Stimulated activated CD4-positive, alpha-beta T cell treated with anti-CD3 and anti-CD28 coated beads, Interleukin-2, amount 100 ng/mL, for 48 hours (primary cell): ENCODE data around the gene EGR4.

Source experiments
- DNase-seq, 2 donors: peaks; one replicate each; pipeline ENCODE4 v3.0.0-alpha.2; 2020

The EGR4 gene

DNA sequence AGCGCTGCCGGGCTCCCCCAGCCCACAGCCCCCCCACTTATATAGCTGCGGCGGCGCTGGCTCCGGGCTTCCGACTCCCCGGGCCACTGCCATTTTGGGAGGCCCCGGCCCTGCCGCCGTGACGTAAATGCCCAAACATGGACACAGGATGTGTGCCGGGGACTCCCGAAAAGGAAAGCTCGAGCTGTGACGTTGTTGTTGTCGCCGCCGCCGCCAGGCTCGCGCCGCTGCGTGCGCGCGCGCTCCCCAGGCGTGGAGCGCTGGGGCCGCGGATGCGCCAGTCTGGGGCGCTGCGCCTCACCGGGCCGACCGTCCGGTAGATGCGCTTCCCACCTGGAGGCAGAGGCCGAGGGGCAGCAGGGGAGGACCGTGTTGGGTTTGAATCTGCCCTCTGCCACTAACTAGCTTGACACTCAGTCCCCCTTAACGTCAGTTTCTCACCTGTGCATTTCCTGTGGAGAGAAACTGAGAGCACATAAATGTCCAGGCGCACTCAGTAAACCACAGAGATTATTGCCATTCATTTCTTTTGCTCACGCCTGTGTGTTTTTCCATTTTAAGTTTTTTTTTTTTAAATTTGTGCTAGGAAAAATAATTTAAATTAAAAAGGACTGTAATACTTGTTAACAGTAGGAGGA lies at the start of gene EGR4:
Gene EGR4, minus strand, starts transcription at position 15 of the 638 bp plus-strand sequence. CDS start 231 bp downstream, outside the sequence.
- peak; percentile 80 to 85 for DNase-seq

DNA sequence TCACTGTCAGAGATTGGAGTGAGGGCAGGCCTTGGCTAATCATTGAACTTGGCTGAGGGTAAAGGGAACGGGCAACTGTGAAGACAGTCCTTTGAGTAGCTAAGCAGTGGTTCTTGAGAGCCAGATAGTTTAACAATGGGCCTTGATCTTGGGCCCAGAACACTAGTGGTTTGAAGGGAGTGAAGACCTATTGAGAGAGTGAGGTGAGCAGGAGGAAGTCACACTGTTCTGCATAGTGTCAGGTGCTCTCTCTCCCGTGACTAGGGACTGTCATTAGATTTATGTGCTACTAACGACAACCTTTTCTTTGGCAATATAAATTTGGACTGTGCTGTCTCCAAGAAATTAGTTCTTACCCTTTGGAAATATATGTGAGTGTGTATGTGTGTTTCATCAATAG lies 47.7 kb upstream of the EGR4 start:
- no peak for DNase-seq

DNA sequence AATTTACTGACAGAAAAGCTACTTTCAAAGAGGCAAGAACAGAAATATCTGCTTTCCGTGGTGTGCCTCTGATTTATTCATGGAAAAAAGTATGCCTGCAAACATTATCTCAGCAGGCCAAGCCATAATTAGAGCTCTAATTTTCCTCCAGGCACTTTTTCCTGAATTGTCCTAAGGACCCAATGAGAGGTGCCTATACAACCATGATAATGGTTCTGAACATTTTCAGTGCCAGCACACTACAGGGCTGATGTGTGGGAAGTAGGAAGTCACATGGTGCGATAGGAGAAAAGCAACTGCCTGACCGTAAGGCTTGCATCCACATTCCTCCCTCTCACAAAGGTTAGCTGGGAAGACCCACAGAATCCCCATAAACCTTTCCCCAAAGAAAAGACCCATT lies 45.9 kb upstream of the EGR4 start:
- DNase-seq, result no peak

DNA sequence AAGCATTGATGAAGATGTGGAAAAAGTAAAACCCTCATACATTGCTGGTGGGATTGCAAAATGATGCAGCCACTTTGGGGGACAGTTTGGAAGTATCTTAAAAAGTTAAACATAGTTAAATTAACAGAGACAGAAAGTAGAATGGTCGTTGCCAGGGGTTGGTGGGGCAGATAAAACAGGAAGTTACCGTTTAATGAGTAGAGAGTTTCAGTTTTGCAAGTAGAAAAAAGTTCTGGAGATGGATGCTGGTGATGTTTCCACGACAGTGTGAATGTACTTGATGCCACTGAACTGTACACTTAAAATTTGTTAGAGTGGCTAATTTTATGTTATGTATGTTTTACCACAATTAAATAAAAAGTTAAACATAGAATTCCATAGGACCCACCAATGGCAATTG lies 44.5 kb upstream of the EGR4 start:
- DNase-seq, result no peak

DNA sequence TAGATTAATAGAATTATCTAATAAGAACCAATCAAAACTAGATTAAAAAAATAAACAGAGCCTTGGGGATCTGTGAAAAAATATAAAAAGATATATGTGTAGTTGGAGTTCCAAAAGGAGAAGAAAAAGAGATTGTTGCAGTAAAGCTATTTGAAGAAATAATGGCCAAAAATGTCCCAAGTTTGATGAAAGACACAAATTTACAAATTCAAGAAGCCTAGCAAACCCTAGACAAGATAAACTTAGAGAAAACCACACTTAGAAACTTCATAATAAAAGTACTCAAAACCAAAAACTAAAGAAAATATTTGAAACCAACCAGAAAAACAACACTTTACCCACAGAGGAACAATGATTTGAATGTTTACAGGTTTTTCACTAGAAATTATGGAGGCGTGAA lies 41.3 kb upstream of the EGR4 start:
- no peak for DNase-seq

DNA sequence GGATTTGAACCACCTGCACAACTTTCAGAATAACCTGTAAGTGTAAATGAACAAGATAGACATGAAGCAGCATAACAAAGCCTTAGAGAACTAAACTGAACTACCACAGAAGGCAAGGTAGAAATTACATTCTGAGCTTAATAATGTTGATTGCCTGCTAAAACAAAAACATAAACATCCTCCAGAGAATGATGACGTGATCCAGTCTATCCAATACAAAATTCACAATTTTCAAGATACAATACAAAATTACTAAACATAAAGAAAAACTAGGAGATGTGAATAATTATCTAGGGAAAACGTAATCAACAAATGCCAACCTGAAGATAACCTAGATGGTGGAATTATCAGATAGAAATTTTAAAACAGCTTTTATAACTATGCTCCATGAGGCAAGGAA lies 40.7 kb upstream of the EGR4 start:
- no peak for DNase-seq

DNA sequence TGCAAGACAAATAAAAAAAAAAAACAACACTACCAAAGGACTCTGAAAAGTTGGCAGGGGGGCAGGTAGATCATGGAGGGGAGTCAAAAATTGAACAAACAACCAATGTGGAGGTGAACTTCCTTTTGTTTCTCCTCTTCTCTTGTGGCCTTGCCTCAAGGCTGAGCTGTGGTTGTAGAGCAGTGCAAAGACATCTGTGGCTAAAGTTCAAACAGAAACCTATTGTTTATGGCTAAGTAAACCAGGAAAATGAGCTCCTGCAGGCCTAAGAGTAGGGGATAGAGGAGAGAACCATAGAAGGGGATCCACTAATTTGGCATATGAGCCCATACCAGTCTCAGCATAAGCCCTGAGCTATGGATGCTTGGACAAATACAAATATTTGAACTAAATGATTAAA lies 40.2 kb upstream of the EGR4 start:
- DNase-seq, result no peak

DNA sequence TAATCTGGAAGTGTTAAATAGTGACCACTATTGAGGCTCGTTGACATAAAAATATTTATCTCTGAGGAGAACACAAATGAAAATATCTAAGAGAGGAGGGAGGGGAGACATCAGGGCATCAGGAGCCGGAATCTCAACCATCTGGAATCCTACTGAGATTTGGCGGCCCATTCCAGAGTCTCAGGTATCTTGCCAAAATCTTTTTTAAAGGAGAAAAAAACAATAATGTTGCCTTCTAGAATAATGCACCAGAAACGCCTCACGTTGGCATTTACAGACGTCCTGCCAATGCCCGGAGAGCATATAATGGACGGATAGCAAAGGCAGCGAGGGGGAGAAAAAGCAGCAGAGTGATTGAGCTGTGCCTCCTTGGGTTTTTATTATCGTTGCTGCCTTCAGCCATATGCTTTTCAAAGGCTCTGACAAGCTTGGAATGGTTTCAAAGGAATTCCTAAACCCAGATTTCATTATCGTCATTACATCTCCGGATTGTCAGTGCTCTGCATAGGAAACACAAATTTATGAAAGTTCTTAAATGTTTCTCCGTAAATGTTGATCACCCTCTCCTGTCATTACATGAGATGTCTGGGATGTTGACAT lies 30.9 kb upstream of the EGR4 start:
- no peak for DNase-seq

DNA sequence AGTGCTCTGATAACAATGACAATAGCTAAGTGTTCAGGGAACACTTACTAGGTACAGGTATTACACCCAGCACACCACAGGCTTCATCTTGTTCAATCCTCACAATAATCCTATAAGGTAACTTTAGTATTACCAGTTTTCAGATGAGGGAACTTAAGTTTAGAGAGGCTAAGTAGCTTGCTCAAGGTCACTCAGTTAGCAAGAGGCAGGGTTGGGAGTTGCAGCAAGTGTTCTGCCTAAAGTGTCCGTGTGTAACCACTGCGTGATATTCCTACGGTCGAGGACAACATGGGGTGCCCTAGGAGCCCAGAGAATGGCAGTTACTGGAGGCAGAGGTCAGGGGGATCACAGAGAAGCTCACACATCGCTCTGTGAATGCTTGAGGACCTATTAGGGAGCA lies 30.2 kb upstream of the EGR4 start:
- DNase-seq, result no peak

DNA sequence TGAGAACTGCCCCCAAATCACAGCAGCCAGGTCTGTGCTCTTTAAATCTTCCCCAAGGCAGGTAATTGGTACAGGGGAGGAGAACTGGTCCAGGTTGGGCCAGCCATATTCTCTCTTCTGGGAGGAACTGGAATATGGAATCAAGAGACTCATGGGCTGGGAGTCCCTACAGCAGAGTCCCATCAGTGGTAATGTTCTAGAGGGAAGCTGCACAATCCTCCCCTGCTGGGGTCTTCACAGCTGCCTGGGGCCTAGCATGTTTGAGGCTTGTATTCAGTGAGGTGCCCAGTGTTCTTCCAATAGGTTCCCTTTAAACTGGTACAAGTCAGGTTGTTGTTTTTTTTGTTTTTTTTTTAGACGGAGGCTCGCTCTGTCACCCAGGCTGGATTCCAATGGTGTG lies 21.1 kb upstream of the EGR4 start:
- no peak for DNase-seq

DNA sequence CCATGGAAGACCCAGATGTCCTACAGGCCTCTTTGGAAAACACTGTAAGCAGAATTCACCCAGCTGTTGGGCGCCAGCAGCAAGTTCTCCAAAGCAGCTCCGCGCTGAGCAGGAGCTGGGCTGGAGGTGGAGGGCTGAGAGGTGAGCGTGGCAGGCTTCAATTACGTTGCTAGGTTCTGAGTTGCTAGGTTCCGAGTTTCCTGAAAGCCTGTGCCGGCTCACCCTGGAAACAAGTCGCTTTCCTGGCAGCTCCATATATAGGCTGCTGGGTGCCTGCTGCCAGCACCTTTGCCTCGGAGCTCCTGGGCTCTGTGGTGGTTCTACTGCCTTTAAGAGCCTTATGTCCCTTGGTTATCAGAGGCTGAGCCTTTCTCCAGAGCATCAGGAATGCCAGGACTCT lies 14.4 kb upstream of the EGR4 start:
- no peak for DNase-seq

DNA sequence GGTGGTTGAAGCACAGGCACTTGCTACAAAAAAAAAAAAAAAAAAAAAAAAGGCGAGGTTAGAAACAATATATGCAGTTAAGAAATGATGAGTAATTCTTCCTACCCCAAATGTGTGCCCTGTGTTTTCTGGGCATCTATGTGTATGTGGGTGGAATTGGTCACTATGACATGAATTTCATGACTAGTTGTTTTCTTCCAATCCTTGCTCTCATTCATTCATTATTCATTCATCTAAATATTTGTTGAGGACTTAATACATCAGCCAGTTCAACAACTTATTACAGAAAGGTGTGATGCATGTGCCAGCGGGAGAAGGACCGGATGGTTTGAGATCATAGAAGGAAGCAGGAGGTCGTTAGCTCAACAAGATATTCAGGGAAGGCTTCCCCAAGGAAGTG lies 8.3 kb upstream of the EGR4 start:
- DNase-seq, result no peak

DNA sequence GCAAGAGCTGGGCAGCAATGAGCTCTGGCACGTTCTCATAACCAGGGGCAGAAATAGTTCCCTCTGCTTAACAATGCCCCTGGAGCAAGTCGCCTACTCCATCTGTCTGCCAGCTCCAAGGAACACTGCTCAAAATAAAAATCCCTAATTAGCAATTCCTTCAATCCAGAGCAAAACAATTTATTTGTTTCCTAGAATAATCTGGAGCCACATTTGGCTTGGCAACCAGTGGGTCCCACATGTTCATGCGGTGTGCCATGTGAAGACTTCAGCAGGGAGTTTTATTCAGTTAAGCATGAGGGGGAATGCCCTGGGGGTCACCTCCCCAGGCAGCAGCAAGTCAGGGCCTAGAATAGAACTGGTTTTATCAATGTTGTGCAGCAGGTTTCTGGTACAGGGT lies 7.6 kb upstream of the EGR4 start:
- DNase-seq, result no peak

DNA sequence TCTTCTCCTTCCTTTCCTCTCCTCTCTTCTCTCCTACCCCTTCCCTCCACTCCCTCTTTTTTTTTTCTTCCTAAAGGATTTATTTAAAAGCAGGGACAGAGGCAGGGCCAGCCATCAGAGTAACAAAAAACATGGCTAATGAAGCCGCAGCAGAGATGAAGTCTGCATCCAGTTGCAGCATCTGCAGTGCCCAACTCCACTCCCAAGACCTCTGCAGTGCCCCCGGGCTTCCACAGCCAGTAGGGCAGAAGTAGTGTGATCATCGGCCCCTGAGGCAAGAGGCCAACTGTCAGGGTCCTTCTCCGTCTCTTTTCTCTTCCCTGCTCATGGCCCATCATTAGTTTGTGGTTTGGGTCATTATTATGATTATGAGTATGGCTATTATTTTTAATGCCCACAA lies 4.2 kb upstream of the EGR4 start:
- no peak for DNase-seq

DNA sequence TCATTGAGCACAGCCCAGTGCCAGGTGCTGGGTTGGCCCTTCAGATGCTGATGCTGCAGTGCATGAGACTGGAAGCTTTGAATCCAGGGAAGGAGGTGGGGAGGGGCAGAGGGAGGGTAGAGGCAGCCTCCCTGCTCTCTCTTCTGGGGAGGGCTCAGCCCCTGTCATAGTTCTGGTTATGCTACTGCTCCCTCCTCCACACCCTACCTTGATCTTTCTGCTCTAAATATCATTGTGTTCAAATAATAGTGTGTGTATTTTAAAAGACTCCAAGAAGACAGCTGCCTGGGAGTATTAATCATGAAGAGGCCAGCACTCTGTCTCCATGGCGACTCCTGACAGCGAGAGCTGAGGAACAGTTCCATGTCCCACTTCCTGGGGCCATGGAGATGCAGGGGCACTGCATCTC lies 3.8 kb upstream of the EGR4 start:
- no peak for DNase-seq

DNA sequence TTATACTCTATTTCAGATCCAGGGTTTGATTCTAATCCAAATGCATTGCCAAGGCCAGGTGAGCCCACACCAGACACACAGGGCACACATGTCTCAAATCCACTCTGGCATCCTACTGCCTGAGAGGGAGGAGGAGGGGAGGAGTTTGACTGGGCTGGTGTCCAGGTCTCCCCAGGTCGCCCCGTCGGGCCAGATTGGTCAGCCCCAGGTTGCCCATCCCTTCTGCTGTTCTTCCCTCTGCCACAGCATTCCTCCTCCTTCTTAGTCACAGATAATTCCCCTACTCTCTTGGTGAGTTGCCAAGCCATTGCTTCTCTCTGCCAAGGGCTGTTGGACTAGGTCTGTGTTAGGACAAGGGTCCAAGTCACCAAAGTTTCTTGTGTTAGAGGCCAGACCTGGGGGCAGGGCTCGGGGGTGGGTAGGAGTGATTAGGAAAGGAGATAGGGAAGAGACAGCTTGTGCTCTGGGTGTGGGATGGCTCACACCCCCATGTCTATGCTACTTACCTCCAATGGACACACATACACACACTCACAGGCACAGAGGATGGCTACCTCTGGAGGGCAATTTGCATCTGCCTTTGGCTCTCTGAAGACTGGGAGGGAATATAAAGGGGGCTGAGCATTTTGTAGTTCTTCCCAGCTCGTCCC lies 2.5 kb upstream of the EGR4 start:
- no peak for DNase-seq

DNA sequence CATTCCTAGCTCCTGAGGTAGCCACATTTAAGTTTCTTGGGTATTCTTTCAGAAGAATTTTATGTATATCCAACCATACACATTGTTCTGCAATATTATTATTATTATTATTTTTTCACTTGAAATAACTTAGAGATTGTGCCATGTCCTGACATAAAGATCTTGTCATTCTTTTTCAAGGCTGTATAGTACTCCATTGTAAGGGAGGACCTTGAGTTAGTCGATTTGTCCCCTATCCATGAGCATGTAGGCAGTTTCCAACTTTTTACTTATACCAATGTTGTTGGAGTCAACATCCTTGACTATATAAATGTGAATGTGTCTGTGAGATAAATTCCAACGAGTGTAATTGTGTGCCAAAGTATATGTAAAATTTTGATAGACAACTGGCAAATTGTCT lies 891 bp upstream of the EGR4 start:
- no peak for DNase-seq

DNA sequence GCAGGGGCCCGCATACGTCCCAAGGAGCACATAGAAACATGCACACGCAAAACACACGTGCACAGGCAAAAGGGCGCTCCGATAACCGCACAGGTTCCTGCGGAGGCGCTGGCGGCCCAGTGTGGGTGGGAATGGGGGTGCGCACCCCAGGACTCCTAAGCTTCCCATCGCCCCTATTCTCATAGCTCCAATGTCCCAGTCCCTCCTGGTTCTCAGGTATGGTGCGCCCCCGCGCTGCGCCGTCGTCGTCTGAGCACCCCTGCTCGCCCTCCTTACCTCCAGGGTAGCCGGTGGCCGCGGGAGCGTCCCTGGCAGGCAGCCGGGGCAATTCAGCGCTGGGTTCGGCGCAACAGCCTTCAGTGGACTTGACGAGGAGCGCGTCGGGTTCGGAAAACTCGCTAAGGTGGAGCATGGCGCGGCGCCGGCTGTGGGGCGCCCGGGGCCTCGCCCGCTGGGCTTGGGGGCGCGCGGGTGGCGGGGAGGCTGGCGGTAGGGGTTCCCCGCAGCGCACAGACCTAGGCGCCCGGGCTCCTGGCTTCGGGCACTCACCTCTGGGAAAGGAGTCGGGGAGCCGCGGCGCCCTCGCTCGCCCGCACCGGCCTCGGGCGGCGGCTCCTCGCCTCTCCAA lies 328 bp downstream of the EGR4 start:
- DNase-seq, result no peak

DNA sequence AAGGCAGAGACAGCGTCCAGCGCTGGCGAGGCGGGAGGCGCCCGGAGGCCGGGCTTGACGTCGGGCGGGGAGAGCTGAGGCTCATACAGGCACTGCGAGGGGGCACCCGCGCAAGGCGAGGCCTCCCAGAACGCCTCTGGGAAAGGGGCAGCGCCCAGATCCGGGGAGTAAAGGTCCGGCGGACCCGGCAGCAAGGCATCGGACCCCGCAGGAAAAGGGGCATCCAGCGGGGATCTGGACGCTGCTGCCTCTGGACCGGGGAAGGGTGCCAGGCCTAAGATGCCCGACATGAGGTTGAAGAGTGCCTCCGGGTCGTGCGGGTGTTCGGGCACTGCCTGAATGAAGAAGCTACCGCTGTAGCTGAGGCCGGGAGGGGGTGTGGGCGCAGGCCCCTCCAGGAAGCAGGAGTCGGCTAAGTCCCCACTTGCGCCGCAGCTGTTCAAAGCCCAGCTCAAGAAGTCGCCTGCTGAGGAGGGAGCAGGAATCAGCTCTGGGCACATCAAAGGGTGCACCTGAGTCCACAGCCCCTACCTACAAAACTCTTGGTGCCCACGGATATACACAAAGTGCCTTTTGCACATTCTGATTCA lies 937 bp downstream of the EGR4 start:
- DNase-seq, result no peak

DNA sequence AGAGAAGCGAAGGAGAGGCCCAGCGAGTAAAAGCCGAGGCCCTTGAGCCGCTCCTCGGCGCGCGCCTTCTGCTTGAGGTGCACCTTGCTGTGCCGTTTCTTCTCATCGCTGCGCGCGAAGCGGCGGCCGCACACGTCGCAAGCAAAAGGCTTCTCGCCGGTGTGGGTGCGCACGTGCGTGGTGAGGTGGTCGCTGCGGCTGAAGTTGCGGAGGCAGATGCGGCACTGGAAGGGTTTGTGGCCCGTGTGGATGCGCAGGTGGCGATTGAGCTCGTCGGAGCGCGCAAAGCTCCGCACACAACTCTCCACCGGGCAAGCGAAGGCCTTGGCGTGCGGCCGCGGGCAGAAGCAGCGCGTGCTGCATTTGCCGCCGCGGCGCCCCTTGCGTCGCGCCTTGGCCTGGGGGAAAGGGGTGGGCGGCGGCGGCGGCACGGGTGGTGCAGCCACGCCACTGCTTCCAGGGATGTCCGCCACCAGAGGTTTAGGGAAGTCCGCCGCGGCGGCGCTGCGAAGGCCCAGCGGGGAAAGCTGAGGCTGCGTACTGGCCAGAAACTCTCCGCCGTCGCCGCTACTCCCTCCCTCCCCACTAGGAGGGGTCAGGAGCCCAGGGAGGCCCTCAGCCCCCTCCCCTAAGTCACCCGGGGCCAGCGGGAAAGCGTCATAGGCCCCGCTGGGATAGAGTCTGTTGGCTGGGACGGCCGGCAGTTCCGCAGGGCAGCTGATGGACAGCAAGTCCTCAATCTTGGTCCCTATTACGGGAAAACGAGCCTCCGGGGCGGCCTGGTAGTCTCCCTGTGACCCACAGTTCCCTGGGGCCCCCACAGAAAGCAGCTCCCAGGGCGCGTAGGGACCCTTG lies 1.7 kb downstream of the EGR4 start:
- DNase-seq, result no peak

DNA sequence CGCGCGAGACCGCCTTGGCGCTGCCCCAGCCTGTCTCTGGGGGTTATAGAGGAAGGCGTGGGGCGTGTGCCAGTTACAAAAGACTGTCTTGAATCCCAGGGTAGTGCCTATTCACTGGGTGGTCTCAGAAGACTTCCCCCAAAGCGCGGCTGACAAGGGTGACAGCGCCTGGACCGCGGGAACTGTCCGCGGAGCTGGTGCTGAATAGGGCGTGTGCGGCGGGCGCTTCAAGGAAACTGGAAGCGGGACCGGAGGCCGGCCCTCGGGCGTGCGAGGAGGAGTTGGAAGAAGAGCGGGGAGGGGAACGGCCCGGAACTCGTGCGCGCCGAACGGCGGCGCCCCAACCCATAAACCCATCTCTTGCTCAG lies 2.3 kb downstream of the EGR4 start:
- DNase-seq, result peak in 1 of 2 donors; percentile 53

DNA sequence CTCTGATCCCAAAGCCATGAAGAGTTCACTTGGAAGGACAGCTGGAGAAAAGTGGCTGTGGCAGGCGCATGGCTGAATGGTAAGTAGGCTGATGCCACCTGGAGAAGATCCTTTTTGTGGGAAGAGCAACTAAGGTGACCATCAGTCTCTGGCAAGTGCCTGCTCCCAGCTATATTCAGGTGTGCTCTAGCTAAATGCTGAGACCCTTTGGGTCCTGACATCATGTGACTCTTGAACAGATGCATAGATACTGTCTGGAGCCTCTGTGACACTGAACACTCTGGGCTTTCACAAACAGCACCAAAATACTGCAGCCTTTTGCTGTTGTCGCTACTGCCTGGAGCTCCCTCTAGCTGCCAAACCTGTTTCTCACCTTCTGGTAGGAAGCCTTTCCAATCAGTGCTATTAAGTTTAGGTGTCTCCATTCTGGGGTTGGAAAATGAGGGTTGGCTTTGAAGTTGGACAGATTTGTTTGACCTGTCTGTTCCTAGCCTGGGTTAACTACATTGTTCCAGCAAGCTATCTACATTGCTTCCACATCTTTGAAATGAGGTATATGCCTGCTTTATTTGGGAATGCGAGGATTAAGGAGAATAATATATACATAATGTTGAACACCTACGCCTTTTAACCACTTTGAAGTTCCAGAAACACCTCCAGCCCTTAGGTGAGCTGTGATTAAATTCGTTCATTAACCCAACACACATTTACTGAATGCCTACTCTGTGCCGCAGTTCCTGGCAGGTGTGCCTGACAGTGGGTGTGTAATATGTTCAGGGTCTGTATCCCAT lies 3.1 kb downstream of the EGR4 start:
- peak in 1 of 2 donors; percentile 33 for DNase-seq
